DOHH2 (cell line): Measurements from ENCODE around the gene UNC5CL.
"Not testable (repeated sequence)": the region's sequence is repeated elsewhere in the genome, so short reads cannot be mapped to it uniquely, and the experiment has no call there.

ENCODE experiments used
- EZH2phosphoT487 ChIP-seq: fragments of 200-600 bp; sonication (generic); IDR thresholded peaks from 2 replicates; pipeline ENCODE4 v1.6.1; 2017; ENCODE audit warnings: borderline replicate concordance, mild to moderate bottlenecking, antibody characterized with exemption, low read length, moderate library complexity, mixed read lengths
- TF ChIP-seq, protein P1 (sequence below): fragments of 200-600 bp; sonication (generic); IDR thresholded peaks from one replicate; pipeline ENCODE4 v1.5.1; 2014; ENCODE audit warnings: antibody characterized with exemption, mild to moderate bottlenecking, low read depth, low read length; ENCODE audit not compliant: poor library complexity, severe bottlenecking

DNA sequence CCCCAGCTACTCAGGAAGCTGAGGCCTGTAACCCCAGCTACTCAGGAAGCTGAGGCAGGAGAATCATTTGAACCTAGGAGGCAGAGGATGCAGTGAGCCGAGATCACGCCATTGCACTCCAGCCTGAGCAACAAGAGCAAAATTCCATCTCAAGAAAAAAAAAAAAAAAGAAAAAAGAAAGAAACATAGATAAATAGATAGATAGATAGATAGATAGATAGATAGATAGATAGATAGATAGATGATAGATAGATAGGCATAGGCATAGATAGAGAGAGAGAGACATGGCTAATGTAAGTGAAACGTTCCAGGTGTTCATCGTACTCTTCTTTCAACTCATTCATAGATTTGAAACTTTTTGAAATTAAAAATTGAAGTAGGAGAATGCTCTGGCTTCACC lies 32.0 kb downstream of the UNC5CL start:
- TF ChIP-seq, protein P1, sequence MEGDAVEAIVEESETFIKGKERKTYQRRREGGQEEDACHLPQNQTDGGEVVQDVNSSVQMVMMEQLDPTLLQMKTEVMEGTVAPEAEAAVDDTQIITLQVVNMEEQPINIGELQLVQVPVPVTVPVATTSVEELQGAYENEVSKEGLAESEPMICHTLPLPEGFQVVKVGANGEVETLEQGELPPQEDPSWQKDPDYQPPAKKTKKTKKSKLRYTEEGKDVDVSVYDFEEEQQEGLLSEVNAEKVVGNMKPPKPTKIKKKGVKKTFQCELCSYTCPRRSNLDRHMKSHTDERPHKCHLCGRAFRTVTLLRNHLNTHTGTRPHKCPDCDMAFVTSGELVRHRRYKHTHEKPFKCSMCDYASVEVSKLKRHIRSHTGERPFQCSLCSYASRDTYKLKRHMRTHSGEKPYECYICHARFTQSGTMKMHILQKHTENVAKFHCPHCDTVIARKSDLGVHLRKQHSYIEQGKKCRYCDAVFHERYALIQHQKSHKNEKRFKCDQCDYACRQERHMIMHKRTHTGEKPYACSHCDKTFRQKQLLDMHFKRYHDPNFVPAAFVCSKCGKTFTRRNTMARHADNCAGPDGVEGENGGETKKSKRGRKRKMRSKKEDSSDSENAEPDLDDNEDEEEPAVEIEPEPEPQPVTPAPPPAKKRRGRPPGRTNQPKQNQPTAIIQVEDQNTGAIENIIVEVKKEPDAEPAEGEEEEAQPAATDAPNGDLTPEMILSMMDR: not testable (repeated sequence)
- TF ChIP-seq EZH2phosphoT487: not testable (repeated sequence)
